ENCODE results near the gene DNASE1L3.

DNA sequence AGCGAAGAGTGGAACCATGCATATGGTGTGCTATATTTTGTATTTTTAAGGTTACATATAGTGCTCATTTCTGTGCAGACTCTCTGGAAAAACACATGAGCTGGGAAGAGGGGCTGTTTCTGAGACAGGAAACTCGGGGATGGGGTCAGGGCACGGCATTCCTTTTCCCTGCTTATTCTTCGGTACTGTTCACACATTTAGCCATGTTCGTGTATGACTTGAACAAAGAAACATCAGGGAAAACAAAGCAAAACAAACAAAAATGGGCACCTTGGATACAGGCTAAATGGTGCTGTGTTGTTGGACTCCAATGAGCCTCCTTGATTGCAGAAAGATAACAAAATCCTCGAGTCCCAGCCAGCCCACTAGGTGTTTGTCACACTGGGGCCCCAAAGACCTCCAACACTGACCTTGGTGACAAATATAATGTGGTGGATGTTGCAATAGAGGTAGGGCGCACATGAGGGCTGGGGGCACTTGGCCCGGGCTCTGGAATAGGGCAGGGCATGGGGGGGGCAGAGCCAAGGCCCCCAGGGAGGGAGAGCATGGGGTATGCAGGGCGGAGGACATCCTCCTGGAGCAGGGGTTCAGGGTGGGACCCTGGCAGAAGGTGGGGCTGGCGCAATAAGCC, 19.3 kb downstream of the DNASE1L3 start:
- TF ChIP-seq GATA3 (IDR thresholded peaks at IDR 0.05; ENCODE audit: low read depth, low read length) (no peak), GATA2 (IDR thresholded peaks at IDR 0.05; ENCODE audit: low read depth, low read length) (no peak)

All from SH-SY5Y (cell line).